ENCODE data around the gene RPL36AL. TPM values are rescaled to one million over a fixed set of nuclear protein-coding genes. Genes with fewer than 3 reads are reported as not detected.

RPL36AL gene
- total and polyA plus RNA-seq, 3 donors from 2014 or later = 102 to 193 (median 114) TPM

GRCh38 chr14:49582113-49582977 is 38.1 kb downstream of the RPL36AL start:
- Histone ChIP-seq H3K27ac (no peak overlapping the region), H3K27me3 (no peaks in the 10 kb centered on the region), H3K4me1 (peaks cover 10% of the 10 kb centered on the region), H3K9me3 (no peaks in the 10 kb centered on the region), H3K4me3 (no peak overlapping the region), H3K36me3 (ENCODE audit: low read depth, missing control alignments) (no peaks in the 10 kb centered on the region)
- DNase-seq = no peak
- TF ChIP-seq POLR2A (IDR thresholded peaks at IDR 0.05) = no peak
- no peak for TF ChIP-seq CTCF (IDR thresholded peaks at IDR 0.05)
- 85 to 86% methylated on average over 4 of the region's 4 CpGs for WGBS, 2 donors
- intact Hi-C loops (cut with DNase I; ENCODE audit: low total_unique reads) = no loop called here

GRCh38 chr14:49581209-49582112 is 39.0 kb downstream of the RPL36AL start:
- no peak for DNase-seq
- H3K27me3 ChIP-seq = no peaks in the 10 kb centered on the region
- no peaks in the 10 kb centered on the region for H3K36me3 ChIP-seq (ENCODE audit: low read depth, missing control alignments)
- TF ChIP-seq CTCF (IDR thresholded peaks at IDR 0.05) (no peak), POLR2A (IDR thresholded peaks at IDR 0.05) (no peak)
- 68 to 75% methylated on average over 9 of the region's 9 CpGs for WGBS, 2 donors
- no peak overlapping the region for H3K27ac ChIP-seq
- no peak overlapping the region for H3K4me3 ChIP-seq
- peaks cover 10% of the 10 kb centered on the region for H3K4me1 ChIP-seq
- no peaks in the 10 kb centered on the region for H3K9me3 ChIP-seq
- intact Hi-C loops (cut with DNase I; ENCODE audit: low total_unique reads) = no loop called here

GRCh38 chr14:49579841-49580240 is 40.6 kb downstream of the RPL36AL start:
- Histone ChIP-seq H3K9me3 (no peaks in the 10 kb centered on the region), H3K4me1 (peaks cover 10% of the 10 kb centered on the region), H3K27me3 (no peaks in the 10 kb centered on the region), H3K27ac (no peak overlapping the region), H3K36me3 (ENCODE audit: low read depth, missing control alignments) (no peaks in the 10 kb centered on the region), H3K4me3 (no peak overlapping the region)
- DNase-seq = no peak
- intact Hi-C loops (cut with DNase I; ENCODE audit: low total_unique reads) = no loop called here
- 76 to 79% methylated on average over 2 of the region's 2 CpGs for WGBS, 2 donors
- TF ChIP-seq CTCF (IDR thresholded peaks at IDR 0.05) = no peak
- no peak for TF ChIP-seq POLR2A (IDR thresholded peaks at IDR 0.05)

GRCh38 chr14:49578141-49578540 is 42.3 kb downstream of the RPL36AL start:
- Histone ChIP-seq H3K4me3 (no peak overlapping the region), H3K36me3 (ENCODE audit: low read depth, missing control alignments) (no peaks in the 10 kb centered on the region), H3K4me1 (no peaks in the 10 kb centered on the region), H3K9me3 (no peaks in the 10 kb centered on the region), H3K27ac (no peak overlapping the region), H3K27me3 (no peaks in the 10 kb centered on the region)
- TF ChIP-seq POLR2A (IDR thresholded peaks at IDR 0.05) (no peak), CTCF (IDR thresholded peaks at IDR 0.05) (no peak)
- intact Hi-C loops (cut with DNase I; ENCODE audit: low total_unique reads) = no loop called here
- DNase-seq = no peak
- 94 to 100% methylated on average over 1 of the region's 1 CpG for WGBS, 2 donors

Measured in testis (tissue), 3 donors.